ENCODE measurements around the gene XPC.

DNA sequence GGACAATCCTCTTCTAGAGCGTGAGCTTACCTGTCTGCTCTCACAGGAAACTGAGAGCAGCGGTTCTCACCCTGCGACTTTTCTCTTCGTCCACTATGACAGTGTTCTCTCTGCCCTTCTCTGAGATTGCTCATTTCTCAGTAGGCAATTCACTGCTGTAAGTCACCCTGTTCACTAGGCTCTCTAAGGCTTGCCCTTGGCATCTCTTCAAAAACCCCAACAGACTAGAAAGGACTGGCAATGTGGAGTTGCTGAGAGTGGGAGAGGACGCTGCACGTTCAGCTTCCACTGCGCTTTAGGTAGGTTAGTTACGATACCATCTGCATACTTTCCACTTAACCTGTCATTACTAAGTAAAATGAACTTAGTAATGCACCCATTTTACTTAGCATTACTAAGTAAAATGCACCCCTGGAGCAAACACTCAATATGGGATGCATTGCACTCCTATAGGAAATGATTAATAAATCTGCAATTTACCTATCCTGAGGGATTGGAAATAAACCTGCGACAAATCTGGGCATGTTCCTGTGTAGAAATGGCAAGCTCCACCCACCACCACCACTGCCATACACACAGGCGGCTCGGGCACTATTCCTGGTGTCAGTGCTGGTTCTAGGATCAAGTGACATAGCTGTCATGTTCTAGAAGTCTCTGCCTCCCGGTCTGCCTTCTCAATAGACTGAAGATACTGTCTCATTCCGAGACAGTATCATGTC lies 21.4 kb downstream of the XPC start:
- no peak for TF ChIP-seq FOXM1 (IDR thresholded peaks at IDR 0.05; ENCODE audit: borderline replicate concordance)
- TF ChIP-seq ELF4 (IDR thresholded peaks at IDR 0.05) = no peak
- no peak for TF ChIP-seq BHLHE40 (IDR thresholded peaks at IDR 0.05; ENCODE audit: borderline replicate concordance)
- no peak for TF ChIP-seq FOXK2 (IDR thresholded peaks at IDR 0.05)
- no peak for TF ChIP-seq L3MBTL2 (conservative IDR thresholded peaks at IDR 0.05)

Measured in HEK293T (cell line).